ENCODE results near the gene NIPAL1.

NIPAL1 gene

GRCh38 chr4:48031802-48032525, 15.4 kb downstream of the NIPAL1 start:
- in situ Hi-C loops (cut with MboI; ENCODE audit: low sequenced_read_pairs, unreplicated experiment) = no loop called here
- TF ChIP-seq, protein P1, sequence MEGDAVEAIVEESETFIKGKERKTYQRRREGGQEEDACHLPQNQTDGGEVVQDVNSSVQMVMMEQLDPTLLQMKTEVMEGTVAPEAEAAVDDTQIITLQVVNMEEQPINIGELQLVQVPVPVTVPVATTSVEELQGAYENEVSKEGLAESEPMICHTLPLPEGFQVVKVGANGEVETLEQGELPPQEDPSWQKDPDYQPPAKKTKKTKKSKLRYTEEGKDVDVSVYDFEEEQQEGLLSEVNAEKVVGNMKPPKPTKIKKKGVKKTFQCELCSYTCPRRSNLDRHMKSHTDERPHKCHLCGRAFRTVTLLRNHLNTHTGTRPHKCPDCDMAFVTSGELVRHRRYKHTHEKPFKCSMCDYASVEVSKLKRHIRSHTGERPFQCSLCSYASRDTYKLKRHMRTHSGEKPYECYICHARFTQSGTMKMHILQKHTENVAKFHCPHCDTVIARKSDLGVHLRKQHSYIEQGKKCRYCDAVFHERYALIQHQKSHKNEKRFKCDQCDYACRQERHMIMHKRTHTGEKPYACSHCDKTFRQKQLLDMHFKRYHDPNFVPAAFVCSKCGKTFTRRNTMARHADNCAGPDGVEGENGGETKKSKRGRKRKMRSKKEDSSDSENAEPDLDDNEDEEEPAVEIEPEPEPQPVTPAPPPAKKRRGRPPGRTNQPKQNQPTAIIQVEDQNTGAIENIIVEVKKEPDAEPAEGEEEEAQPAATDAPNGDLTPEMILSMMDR (IDR thresholded peaks at IDR 0.05; ENCODE audit: borderline replicate concordance, control extremely low read depth, extremely low read depth, insufficient read depth, missing control alignments) = no peak
- no peak for DNase-seq (ENCODE audit: low spot score)

DNA sequence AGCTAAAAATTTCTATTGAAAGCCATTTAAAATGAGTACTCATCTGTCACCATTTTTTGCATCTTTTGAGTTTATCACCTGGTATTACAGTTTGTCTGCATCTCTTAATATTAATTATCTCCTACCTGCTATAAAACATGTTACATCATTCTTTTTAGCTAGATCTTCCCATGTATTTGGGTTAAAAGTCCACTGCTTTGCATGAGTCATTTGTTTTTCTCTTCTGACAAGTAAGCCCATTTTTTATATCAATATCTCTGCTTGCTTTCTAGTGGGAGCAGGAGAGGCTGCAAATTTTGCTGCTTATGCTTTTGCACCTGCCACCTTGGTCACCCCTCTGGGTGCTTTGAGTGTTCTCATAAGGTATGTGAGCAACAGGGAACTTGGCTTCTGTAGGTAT, 16.1 kb downstream of the NIPAL1 start:
- in situ Hi-C loops (cut with MboI; ENCODE audit: low sequenced_read_pairs, unreplicated experiment) = no loop called here
- TF ChIP-seq, protein P1 (IDR thresholded peaks at IDR 0.05; ENCODE audit: borderline replicate concordance, control extremely low read depth, extremely low read depth, insufficient read depth, missing control alignments) = no peak
- DNase-seq (ENCODE audit: low spot score) = no peak

GRCh38 chr4:48033412-48033811, 16.8 kb downstream of the NIPAL1 start:
- in situ Hi-C loops (cut with MboI; ENCODE audit: low sequenced_read_pairs, unreplicated experiment) = no loop called here
- TF ChIP-seq, protein P1 (IDR thresholded peaks at IDR 0.05; ENCODE audit: borderline replicate concordance, control extremely low read depth, extremely low read depth, insufficient read depth, missing control alignments) = no peak
- no peak for DNase-seq (ENCODE audit: low spot score)

DNA sequence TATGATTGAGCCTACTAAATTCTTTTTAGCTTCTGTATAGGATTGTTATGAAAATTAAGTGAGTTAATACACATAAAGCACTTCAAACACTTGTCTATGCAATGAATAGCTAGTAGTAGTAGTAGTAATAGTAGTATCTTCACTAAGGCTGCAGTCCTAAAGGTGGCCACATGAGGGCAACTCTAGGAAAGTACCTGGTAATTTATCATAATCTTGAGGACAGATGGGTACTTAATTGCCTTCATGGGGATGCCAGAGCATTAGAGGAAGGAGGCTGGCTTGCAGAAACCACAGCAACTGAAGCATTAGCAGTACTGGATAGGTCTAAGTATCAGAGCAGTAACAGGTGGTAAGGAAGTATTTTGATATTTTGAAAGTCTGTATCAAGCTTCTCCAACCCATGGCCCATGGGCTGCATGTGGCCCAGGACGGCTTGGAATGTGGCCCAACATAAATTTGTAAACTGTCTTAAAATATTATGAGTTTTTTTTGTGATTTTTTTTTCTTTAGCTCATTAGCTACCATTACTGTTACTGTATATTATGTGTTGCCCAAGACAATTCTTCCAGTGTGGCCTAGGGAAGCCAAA, 17.3 kb downstream of the NIPAL1 start:
- in situ Hi-C loops (cut with MboI; ENCODE audit: low sequenced_read_pairs, unreplicated experiment) = no loop called here
- no peak for DNase-seq (ENCODE audit: low spot score)
- TF ChIP-seq, protein P1 (IDR thresholded peaks at IDR 0.05; ENCODE audit: borderline replicate concordance, control extremely low read depth, extremely low read depth, insufficient read depth, missing control alignments) = peak; percentile 18

GRCh38 chr4:48035952-48036351, 19.4 kb downstream of the NIPAL1 start:
- TF ChIP-seq, protein P1 (IDR thresholded peaks at IDR 0.05; ENCODE audit: borderline replicate concordance, control extremely low read depth, extremely low read depth, insufficient read depth, missing control alignments) = no peak
- DNase-seq (ENCODE audit: low spot score) = no peak
- in situ Hi-C loops (cut with MboI; ENCODE audit: low sequenced_read_pairs, unreplicated experiment) = no loop called here

- in situ Hi-C loops (cut with MboI; ENCODE audit: low sequenced_read_pairs, unreplicated experiment) = no loop called here
- TF ChIP-seq, protein P1 (IDR thresholded peaks at IDR 0.05; ENCODE audit: borderline replicate concordance, control extremely low read depth, extremely low read depth, insufficient read depth, missing control alignments) = no peak
- DNase-seq (ENCODE audit: low spot score) = no peak
Observed at GRCh38 chr4:48037117-48037462, 20.5 kb downstream of the NIPAL1 start.
